Measurements from ENCODE around the gene SLPI.

GRCh38 chr20:45254383-45255262 lies at the start of gene SLPI:
- TF ChIP-seq CTCF (IDR thresholded peaks at IDR 0.05) (no peak), POLR2AphosphoS5 (IDR thresholded peaks at IDR 0.05) (peak in 1 of 3 donors; percentile 45), POLR2A (IDR thresholded peaks at IDR 0.05) (no peak), EP300 (IDR thresholded peaks at IDR 0.05) (no peak)
